Heart left ventricle (tissue), 13 donors: ENCODE data around the gene FNDC3B.

Experiments
- POLR2A ChIP-seq, 2 donors: fragments of 450-650 bp; IDR thresholded peaks; one replicate each; pipeline ENCODE4 v1.6.1; 2017; ENCODE audit warnings: antibody characterized with exemption in 2 of 2, mild to moderate bottlenecking in 2 of 2, moderate library complexity in 2 of 2
- TF ChIP-seq, protein P1 (sequence below), 12 donors: fragments of 200-600 bp; sonication (generic) in 4 of 12; IDR thresholded peaks; one replicate each; pipeline versions ENCODE4 v1.5.0 to v1.8.0; 2018 to 2022; ENCODE audit warnings: antibody characterized with exemption in 12 of 12, mild to moderate bottlenecking in 5 of 12
- donor health status: ischemic (EF 13 %, LVEDD 7.1; RV severe dilation, severe dysfunction).
- donor health status: DM: no; HTN: yes; CAD: no.
- donor health status: DM: no; HTN: no; CAD: no.
- donor health status: ischemic (EF 25% LVEDD 6.9; RV normal size, moderate dysfunction).
- donor health status: ischemic (EF 25% LVEDD 5.7; RV mildly dilated, moderate dysfunction).
- donor health status: ischemic (EF 35%, LVEDD 5.7; RV mildly dilated, moderate dysfunction).
- donor health status: nonischemic (EF 11% LVEDD 7.7; RV severe dilation, severe dysfunction).
- donor health status: DM: yes; HTN: yes; CAD: no.
- donor health status: PGD.
- donor health status: ischemic (EF 29% LVEDD 5.4; RV normal size, mild dysfunction).
- donor health status: nonischemic (EF 23%, LVEDD 6.1; RV moderate dilation, normal function).

DNA sequence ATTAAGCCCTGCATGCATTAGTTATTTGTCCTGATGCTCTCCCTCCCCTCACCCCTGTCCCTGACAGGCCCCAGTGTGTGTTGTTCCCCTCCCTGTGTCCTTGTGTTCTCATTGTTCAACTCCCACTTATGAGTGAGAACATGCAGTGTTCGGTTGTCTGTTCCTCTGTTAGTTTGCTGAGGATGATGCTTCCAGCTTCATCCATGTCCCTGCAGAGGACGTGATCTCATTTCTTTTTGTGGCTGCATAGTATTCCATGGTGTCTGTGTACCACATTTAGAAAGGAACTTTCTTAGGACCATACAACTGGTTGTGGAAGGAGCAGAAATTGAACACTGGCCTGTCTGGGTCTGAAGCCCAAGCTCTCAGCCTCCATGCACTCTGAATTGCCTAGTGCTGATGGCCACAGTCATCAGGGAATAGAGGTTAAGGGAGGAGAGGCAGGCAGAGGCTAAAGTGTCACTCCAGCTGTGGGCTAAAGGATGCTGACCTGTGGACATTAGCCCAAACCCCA lies 138.5 kb downstream of the FNDC3B start:
- TF ChIP-seq POLR2A (IDR thresholded peaks at IDR 0.05), result no peak
- TF ChIP-seq, protein P1, sequence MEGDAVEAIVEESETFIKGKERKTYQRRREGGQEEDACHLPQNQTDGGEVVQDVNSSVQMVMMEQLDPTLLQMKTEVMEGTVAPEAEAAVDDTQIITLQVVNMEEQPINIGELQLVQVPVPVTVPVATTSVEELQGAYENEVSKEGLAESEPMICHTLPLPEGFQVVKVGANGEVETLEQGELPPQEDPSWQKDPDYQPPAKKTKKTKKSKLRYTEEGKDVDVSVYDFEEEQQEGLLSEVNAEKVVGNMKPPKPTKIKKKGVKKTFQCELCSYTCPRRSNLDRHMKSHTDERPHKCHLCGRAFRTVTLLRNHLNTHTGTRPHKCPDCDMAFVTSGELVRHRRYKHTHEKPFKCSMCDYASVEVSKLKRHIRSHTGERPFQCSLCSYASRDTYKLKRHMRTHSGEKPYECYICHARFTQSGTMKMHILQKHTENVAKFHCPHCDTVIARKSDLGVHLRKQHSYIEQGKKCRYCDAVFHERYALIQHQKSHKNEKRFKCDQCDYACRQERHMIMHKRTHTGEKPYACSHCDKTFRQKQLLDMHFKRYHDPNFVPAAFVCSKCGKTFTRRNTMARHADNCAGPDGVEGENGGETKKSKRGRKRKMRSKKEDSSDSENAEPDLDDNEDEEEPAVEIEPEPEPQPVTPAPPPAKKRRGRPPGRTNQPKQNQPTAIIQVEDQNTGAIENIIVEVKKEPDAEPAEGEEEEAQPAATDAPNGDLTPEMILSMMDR (IDR thresholded peaks at IDR 0.05), result no peak
